GM21447 (cell line): ENCODE results near the gene TFEB.

Source experiments
- ATAC-seq: cut with Tn5 transposase; IDR thresholded peaks from one replicate; pipeline ENCODE4 v1.9.1; 2021; ENCODE audit not compliant: unreplicated experiment

Gene TFEB

DNA sequence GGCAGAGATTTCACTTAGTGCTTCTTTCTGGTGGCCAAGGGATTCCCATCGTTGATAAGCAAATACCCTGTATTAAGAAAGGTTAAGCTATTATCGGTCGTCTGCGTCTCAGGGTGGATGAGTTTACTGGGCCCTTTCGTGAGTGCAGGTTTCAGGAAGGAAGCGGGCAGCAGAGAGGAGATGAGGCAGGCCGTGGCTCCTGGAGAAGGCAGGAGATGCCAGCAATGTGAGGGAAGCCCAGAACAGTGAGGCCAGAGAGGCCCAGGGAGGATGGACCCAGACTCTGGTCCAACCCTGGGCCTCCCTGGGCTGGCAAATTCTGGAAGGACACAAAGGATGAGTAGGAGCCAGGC is 11.2 kb downstream of the TFEB start:
- no peak for ATAC-seq

GRCh38 chr6:41723530-41724227 is 11.7 kb downstream of the TFEB start:
- peak; percentile 69 for ATAC-seq

DNA sequence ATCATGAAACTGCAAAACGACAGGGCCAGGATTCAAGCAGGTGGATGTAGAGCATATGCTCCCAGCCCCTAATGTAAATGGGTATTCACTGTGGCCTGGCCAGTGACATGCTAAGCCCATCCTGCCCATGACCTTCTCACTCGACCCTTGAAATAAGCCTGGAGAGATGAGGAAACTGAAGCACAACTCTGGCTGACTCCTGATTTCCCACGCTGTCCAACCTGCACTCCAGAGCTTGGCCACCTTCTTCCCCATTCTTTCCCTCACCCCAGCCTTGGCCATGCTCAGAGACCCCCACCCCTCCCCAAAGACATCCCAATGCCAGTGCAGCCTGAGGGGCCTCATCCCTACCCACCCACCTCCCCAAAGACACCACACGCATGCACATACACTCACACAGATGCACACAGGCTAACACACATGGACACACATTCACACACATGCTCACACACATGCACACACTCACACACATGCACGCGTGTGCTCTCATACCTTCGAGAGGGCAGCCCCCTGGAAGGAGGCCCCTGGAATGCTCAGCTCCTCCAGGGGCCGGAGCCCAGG is 12.4 kb downstream of the TFEB start:
- no peak for ATAC-seq

GRCh38 chr6:41721414-41721813 is 14.0 kb downstream of the TFEB start:
- ATAC-seq = no peak

- ATAC-seq = no peak
Observed at GRCh38 chr6:41720783-41721182, 14.6 kb downstream of the TFEB start.

- ATAC-seq = peak; percentile 30
Observed at GRCh38 chr6:41720262-41720620, 15.2 kb downstream of the TFEB start.

GRCh38 chr6:41719436-41720261 is 15.8 kb downstream of the TFEB start:
- no peak for ATAC-seq

DNA sequence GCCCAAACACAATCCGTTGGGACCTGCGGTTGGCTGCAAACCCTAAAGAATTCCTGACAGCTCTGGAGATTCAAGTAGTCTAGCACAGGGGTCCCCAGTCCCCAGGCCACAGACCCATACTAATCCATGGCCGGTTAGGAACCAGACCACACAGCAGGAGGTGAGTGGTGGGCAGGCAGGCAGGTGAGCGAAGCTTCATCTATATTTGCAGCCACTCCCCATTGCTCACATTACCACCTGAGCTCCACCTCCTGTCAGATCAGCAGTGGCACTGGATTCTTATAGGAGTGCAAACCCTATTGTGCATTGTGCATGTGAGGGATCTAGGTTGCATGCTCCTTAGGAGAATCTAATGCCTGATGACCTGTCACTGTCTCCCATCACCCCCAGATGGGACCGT is 16.6 kb downstream of the TFEB start:
- no peak for ATAC-seq

DNA sequence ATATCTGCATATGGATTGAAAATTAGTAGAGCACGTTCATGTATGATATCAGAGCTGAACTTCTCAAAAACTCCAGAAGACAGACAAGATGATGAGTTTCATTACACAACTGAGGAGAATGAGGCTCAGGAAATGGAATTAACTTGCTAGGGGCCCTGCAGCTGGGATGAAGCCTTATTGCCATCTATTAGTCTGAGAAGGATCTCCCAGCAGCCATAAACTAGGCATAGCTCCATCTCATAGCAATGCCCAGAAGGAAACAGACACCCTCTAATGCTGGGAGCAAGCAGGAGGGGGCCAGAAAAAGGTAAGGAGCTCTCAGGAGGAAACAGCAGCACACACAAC is 18.0 kb downstream of the TFEB start:
- no peak for ATAC-seq

DNA sequence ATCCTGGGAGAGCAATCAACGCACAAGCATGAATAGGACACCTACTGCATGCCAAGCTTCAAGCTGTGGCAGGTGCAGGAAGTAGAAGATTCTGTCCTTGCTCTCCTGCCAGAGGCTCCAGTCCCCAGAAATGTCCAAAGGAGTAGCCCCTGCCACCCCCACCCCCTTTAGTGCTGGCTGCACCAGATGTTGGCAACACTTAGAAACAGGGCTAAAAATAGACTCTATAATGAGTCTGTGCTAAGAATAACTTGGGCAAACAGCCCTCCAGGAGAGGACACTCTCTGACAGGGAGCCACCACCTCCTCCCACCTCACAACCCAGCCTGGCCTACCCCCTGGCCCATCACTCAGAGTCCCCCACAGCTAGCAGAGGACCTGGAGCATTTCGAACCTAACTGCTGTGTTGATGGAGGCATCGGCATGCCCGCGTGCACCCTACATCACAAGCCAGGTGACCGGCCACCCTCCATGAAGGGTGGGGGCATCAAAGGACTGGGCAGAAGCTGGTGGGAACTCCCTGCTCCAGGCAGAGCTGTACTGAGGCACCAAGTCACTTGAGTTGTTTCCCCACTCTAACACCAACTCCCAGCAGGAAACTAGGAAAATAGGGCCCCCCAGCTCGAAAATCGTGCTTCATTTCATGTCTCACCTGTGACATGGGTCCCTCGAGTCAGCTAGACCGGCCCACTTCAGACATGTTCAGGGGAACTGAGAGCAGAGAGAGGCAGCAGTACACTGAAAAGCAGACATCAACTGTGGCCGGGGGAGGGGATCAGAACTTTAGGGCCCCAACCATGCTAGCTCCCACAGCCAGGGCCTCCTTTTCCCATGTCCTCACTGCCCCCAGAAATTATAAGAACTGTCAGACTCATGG is 18.7 kb downstream of the TFEB start:
- ATAC-seq = no peak

DNA sequence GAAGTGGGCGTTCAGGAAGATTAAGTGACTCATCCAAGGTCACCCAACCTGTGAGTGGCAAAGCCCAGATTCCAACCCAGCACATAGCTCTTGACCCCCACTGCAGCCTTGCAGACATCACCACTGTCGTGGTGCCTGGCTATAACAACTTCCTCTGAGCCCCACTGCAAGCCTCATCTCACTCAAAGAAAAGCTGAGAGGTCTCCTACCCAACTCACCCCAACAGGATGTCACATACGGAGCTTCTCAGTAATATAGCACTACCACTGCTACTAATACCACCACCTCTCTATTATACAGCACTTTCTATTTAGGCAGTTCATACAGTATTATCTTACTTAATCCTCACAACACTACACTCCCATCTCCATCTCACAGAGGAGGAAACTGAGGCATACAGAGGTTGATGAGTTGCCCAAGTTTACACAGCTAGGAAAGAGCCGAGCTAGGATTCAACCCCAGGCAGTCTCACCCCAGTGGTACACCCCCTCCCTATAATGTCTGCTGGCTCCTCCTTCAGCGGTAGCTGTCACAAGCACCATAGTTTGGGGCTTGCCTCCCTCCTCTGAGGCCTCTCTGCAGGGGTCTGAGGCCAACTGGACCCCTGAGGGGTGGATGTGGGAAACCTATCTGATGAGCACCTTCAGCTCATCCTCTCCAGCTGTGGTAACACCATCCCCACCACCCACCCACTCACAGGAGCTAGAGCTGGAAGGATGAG is 19.5 kb downstream of the TFEB start:
- ATAC-seq = no peak

DNA sequence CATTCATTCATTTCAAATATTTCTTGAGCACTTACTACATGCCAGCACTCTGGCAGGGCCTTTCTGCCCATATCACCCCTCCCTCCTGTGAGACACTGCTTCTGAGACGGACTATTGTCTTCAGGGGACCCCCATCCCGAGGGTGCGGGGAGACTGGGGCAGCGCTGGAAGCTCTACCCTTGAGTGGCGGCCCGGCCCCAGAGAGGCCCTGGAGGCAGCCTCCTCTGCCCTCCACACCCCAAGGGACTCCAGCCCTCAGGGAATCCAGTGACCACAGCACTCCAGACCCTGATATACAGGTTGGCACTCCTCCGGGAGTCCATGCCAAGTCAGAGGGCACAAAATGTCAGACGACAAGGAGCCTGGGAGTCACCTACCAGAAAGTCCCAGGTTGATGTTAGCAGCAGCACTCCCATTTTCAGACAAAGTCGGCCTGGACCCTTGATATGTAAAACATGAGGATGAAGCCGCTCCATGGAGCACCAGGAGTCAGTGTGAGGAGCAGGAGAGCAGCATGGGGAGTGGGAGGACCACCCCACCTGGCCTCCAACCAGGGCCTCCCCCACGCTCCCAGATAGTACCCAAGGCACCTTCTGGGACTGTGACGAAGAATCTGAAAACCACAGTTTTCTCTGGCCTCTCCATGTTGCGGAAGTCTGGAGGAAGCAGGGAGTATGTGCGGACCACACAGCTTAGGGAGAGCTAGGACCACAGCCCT is 20.7 kb downstream of the TFEB start:
- ATAC-seq = no peak

GRCh38 chr6:41713650-41714291 is 21.6 kb downstream of the TFEB start:
- peak; percentile 67 for ATAC-seq

DNA sequence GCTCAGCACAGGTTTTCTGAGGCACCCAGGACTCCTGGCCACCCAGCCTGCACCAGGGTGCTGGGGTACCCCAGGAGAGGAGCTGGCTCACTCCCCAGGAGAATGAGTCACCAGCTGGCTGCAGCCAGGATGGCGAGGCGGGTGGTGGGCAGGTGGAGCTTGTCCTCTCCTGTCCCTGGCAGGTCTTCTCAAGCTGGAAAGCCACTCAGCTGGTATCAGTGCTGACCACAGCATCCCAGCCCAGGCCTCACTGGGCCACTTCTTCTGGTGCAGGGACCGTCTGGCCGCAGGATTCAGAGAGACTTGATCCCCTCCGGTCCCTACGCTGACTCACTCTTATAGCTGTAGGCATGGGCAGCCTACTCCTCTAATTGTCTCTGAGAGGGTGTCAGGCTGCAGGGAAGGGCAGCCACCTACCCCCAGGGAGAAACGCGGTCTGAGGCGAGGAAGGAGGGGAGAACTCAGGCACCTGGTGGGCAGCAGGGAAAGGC is 22.2 kb downstream of the TFEB start:
- no peak for ATAC-seq

- ATAC-seq = no peak
Observed at GRCh38 chr6:41712651-41713103, 22.7 kb downstream of the TFEB start.

DNA sequence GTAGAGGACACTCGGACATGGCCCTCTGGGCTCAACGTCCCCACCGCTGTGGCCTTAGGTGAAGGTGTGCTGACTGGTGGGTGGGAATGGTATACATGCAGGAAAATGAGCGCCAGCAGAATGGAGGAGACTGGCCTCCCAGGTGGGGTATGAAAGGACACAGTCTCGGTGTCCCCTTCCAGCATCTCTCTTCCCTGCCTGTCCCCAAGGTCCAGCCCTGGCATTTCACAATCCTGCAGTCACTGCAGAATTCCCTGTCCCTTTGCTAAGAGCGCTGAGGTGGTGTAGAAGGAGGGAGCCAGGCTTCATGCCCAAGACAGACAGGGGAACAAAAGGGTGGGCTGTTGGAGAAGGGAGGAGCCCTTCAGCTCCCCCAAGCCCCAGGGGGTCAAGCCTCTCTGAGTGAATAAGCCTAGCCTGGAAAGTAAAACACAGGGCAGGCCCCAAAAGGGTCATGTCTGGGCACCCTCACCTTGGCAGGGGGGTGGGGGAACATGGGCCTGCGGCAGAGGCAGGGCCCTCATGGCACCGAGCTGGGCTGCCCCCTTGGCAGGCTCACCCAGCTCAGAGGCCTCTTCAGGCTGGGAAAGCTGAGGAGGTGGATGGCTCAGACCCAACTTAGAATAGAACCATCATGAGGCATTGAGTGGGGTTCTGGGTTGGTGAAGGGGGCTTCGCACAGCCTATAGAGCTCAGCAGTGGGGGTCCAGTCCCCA is 23.9 kb downstream of the TFEB start:
- no peak for ATAC-seq

DNA sequence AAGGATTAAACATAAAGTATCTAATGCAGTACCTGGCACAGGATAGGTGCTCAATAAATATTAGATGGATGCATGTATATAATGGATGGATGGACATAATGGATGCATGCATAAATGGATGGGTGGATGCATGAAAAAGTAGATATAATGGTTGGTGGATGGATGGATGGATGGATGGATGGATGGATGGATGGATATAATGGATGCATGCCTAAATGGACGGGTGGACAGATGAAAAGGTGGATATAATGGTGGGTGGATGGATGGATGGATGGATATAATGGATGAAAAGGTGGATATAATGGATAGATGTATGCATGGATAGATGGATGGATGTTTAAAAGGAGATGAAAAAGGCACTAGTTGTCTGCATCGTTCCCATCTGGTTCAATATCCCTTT is 26.0 kb downstream of the TFEB start:
- ATAC-seq = no peak

DNA sequence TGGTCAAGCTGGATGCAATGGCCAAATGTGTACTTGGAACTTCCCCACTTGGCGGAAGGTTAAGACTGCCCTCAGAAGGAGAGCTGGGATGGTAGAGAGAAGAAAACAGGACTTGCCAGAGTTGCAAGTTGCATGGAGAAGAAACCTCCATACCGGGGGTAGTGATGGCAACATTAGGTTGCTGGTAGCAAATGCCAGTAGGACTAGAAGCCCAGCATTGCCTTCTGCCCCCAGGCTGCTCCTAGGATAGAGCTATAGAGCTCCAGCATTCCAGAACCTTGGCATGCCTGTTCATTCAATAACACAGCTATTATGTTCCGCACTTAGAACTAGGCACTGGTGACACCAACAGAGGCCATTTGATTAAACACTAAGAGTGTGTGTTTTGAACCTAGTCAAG is 26.6 kb downstream of the TFEB start:
- no peak for ATAC-seq
